WI38 (cell line): Measurements from ENCODE around the gene KRTAP10-5.

Source experiments
- H3K4me3 ChIP-seq: 2 replicates; pipeline ENCODE4 v1.5.1; 2011; ENCODE audit warnings: low read depth, mild to moderate bottlenecking, control low read depth, low read length
- TF ChIP-seq, protein P1 (sequence below): IDR thresholded peaks from 2 replicates; pipeline ENCODE4 v1.5.1; 2012; ENCODE audit warnings: low read depth, mild to moderate bottlenecking, control low read depth, low read length

KRTAP10-5 gene

DNA sequence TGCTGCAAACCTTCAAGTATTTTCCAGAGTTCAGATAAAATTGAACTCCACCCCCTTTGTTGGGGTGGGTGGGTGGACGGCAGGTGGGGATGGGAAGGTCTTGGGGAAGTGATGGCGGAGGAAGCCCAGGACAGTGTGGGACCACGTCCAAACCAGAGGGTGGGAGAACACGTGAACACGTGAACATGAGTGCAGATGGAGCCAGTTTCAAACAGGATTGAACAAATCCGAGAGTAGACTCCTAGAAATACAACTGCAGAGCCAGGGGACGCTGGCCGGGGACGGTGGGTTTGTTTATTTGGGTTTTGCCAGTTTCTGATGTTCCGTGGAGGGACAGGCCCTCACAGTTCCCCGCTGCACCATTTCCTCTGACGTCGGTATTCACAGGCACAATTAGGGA is 32.0 kb downstream of the KRTAP10-5 start:
- no peak overlapping the region for H3K4me3 ChIP-seq
- TF ChIP-seq, protein P1, sequence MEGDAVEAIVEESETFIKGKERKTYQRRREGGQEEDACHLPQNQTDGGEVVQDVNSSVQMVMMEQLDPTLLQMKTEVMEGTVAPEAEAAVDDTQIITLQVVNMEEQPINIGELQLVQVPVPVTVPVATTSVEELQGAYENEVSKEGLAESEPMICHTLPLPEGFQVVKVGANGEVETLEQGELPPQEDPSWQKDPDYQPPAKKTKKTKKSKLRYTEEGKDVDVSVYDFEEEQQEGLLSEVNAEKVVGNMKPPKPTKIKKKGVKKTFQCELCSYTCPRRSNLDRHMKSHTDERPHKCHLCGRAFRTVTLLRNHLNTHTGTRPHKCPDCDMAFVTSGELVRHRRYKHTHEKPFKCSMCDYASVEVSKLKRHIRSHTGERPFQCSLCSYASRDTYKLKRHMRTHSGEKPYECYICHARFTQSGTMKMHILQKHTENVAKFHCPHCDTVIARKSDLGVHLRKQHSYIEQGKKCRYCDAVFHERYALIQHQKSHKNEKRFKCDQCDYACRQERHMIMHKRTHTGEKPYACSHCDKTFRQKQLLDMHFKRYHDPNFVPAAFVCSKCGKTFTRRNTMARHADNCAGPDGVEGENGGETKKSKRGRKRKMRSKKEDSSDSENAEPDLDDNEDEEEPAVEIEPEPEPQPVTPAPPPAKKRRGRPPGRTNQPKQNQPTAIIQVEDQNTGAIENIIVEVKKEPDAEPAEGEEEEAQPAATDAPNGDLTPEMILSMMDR = no peak

DNA sequence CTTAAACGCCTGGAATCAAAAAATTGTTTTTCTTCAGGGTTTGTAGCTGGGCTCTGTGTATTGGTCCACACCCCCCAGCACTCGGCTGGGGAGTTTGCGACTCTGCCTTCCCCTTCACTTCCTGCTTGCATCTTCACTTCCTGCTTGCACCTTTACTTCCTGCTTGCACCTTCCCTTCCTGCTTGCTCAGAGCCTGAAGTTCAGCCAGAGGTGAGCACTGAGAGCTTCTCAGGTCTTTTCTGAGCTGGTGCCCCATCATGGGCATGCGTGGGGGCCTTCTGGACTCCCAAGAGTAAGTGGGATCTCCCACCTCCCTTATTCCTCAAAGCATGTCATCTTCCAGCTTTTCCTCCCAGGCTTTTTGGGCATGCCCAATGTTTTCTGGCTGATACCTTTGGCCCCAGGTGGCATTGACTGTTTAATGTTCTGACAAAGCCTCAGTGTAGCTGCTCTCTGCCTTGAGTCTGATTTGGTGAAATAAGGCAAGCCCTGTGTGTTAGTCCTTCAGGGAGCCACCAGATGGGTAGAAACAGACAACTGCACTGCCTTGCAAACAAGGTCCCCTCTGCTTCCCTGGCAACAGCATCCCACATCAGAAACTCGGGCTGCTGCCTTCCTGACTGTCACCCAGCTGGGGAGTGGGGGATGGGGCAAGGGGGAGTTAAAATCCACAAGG is 32.6 kb downstream of the KRTAP10-5 start:
- TF ChIP-seq, protein P1 = no peak
- no peak overlapping the region for H3K4me3 ChIP-seq

DNA sequence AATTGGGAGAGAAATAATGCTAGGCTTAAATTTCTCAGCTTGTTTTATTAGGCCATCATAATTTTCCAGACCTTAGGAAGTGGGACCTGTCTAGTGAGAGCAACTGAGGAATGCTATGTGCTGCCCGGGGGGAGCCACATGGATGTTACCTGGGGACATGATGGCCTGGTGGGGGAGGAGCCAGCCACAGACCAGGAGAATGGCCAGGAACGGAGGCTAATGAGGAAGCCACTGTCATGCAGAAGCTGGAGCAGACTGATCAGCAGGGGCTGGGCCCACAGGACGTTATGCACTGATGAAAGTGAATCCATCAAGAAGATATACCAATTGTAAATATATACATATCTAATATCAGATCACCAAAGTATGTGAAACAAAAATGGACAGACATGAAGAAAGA is 35.8 kb downstream of the KRTAP10-5 start:
- TF ChIP-seq, protein P1 = no peak
- no peak overlapping the region for H3K4me3 ChIP-seq

DNA sequence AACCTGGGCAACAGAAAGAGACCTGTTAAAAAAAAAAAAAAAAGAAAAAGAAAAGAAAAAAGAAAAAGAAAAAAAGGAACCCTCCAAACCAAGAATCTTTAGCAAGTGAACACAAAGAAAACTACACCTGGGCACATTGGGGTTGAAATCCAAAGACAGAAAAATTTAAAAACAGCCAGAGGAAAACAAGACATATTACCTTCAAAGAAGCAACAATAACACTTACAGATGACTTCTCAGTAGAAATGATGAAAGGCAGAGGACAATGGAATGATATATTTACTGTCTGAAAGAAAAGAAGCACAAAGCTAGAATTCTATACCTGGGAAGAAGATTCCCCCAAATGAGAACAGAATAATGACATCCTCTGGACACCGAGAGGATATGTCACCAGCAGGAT is 37.7 kb downstream of the KRTAP10-5 start:
- no peak overlapping the region for H3K4me3 ChIP-seq
- TF ChIP-seq, protein P1 = no peak

DNA sequence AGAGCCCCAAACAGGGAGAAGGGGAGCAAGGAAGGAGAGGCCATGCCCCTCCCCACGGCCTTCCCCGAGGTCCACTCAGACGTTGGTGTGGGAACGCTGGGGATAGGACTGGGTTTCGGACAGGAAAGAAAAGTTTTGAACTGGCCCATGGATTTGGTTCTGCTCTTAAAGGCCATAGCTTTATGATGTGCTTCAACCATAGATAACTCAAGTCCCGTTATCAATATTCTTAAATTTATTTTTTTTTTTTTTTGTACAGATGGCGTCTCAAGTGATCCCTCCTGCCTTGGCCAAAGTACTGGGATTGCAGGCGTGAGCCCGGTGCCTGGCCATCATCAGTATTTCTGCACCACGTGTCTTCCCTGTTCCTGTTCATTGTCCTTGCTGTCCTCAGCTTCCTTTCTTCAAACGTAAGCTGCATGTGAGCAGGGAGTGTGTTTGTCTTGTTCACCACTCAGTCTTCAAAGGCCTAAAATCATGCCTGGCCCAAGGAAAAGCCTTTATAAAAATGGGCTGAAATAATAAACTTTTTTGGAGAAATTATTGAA is 39.6 kb downstream of the KRTAP10-5 start:
- TF ChIP-seq, protein P1 = no peak
- no peak overlapping the region for H3K4me3 ChIP-seq

DNA sequence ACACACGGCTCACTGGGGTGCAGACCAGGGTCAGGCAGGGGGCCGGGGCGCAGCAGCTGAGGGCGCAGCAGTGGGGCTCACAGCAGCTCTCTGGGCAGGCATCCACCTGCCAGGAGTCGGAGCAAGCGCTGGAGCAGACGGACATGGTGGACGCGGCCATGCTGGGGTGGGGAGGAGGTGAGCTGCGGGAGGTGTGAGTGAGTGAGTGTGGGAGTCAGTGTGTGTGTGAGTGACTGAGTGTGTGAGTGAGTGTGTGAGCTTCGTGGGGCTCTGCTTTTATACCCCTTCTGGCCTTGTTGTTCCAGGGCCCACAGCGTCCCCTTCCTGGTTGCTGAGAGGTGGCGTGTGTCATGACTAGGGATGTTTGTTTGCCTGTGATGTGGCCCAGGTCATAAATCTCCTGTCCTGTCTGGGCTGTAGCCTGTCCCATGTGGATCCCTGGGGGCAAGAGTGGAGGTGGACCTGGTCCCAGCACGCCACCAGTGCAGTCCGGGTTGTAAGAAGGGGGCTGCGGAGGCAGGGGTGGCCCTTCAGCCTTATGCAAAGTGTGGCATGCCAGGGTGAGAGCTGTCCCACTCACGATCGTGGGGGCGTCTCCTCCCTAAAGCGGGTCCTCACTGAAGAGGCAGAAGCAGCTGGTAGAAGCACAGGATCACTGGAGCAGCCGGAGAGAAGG is 40.3 kb downstream of the KRTAP10-5 start, which contains the start of gene KRTAP10-1:
TSS of gene KRTAP10-1 (minus strand) at position 205 of the 676 bp plus-strand sequence. CDS start at position 160, 45 bp downstream.
- TF ChIP-seq, protein P1 = no peak
- no peak within 1 kb of the TSS for H3K4me3 ChIP-seq

DNA sequence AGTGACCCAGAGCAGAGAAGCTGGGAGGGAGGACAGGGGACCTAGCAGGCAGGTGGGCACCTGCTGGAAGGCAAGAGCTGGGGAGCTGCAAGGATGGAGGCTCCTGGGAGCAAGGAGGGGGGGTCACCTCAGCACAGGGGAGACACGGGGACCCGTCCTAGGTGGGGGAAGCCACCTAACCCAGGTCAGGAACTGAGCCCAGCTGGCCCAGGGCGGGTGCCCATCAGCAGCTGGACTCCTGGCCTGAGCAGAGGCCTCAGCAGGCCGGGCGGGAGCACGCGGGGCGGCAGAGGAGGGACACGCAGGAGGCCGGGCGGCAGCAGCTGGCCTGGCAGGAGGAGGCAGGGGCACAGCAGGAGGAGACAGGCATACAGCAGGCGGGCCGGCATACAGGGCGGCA is 41.4 kb downstream of the KRTAP10-5 start:
- TF ChIP-seq, protein P1 = no peak
- H3K4me3 ChIP-seq = no peak overlapping the region
